MM.1S (cell line): ENCODE results near the gene ZNF117.

ENCODE experiments used
- DNase-seq: peaks from one replicate; pipeline ENCODE4 v3.0.0-alpha.2; 2015
- H2AFZ ChIP-seq: fragments of 300-600 bp; sonication (generic); 2 replicates; pipeline ENCODE4 v1.6.0; 2016; ENCODE audit warnings: antibody characterized with exemption, low read length
- H3F3A ChIP-seq: fragments of 300-600 bp; sonication (generic); 2 replicates; pipeline ENCODE4 v1.6.1; 2016; ENCODE audit warnings: mild to moderate bottlenecking, antibody characterized with exemption, low read length, moderate library complexity, mixed read lengths; ENCODE audit not compliant: insufficient read depth
- H3K27ac ChIP-seq: fragments of 300-600 bp; sonication (generic); 2 replicates; pipeline ENCODE4 v1.5.1; 2016; ENCODE audit warnings: mild to moderate bottlenecking, low read length
- H3K27me3 ChIP-seq: fragments of 300-600 bp; sonication (generic); replicated peaks from 2 replicates; pipeline ENCODE4 v1.6.0; 2016; ENCODE audit warnings: low read length; ENCODE audit not compliant: insufficient read depth
- H3K36me3 ChIP-seq: fragments of 300-600 bp; sonication (generic); replicated peaks from 2 replicates; pipeline ENCODE4 v1.6.1; 2016; ENCODE audit warnings: mild to moderate bottlenecking, low read length, mixed read lengths; ENCODE audit not compliant: insufficient read depth
- H3K4me1 ChIP-seq: fragments of 300-600 bp; sonication (generic); 2 replicates; pipeline ENCODE4 v1.6.1; 2016; ENCODE audit warnings: low read length, mixed read lengths
- H3K4me2 ChIP-seq: fragments of 300-600 bp; sonication (generic); 2 replicates; pipeline ENCODE4 v1.6.0; 2016; ENCODE audit warnings: low read depth, low read length
- H3K4me3 ChIP-seq: fragments of 300-600 bp; sonication (generic); 2 replicates; pipeline ENCODE4 v1.5.1; 2016; ENCODE audit warnings: low read length, mixed read lengths
- H3K79me2 ChIP-seq: fragments of 300-600 bp; sonication (generic); 2 replicates; pipeline ENCODE4 v1.6.1; 2016; ENCODE audit warnings: mixed run types, low read length, mixed read lengths
- H3K9ac ChIP-seq: fragments of 300-600 bp; sonication (generic); 2 replicates; pipeline ENCODE4 v1.6.1; 2016; ENCODE audit warnings: low read length, mixed read lengths
- H3K9me2 ChIP-seq: fragments of 300-600 bp; sonication (generic); replicated peaks from 2 replicates; pipeline ENCODE4 v1.6.1; 2016; ENCODE audit warnings: mild to moderate bottlenecking, low read length, mixed read lengths; ENCODE audit not compliant: insufficient read depth
- H3K9me3 ChIP-seq: fragments of 300-600 bp; sonication (generic); replicated peaks from 2 replicates; pipeline ENCODE4 v1.6.1; 2016; ENCODE audit warnings: mild to moderate bottlenecking, low read length, mixed read lengths; ENCODE audit not compliant: insufficient read depth
- H4K20me1 ChIP-seq: fragments of 300-600 bp; sonication (generic); 2 replicates; pipeline ENCODE4 v1.6.1; 2016; ENCODE audit warnings: mild to moderate bottlenecking, low read length, moderate library complexity, mixed read lengths; ENCODE audit not compliant: insufficient read depth
- EZH2 ChIP-seq: fragments of 300-600 bp; sonication (generic); optimal IDR thresholded peaks from 2 replicates; pipeline ENCODE3; 2017; ENCODE audit warnings: low read depth, mild to moderate bottlenecking, antibody characterized with exemption, low read length, mixed read lengths
- EZH2phosphoT487 ChIP-seq: fragments of 300-600 bp; sonication (generic); IDR thresholded peaks from 2 replicates; pipeline ENCODE4 v1.6.1; 2018; ENCODE audit warnings: antibody characterized with exemption, low read length
- TF ChIP-seq, protein P1 (sequence below): fragments of 300-600 bp; sonication (generic); IDR thresholded peaks from 2 replicates; pipeline ENCODE4 v1.5.1; 2016; ENCODE audit warnings: antibody characterized with exemption, low read length, mixed read lengths

ZNF117 gene

DNA sequence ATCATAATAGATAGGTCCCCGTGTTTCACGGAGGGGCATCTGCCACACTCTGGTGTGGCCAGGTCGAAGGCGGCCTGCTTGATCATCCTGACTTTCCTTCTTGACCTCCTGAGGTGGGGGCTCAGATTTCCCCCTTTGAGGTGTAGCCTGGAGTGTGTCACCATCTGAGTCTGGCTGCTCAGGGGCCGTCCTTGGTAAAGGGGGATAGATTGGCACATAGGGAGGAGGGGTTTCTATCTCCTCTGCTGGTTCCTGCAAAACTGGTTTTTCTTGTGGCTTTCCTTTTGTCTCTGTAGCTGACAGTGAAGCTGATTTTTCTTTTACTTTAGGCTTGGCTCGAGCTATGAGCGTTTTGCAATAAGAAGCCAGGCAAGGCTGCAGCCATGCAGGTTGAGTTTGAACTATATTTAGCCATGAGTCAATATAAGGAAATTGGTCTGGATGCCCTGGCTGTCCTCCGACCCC, 7.1 kb upstream of the ZNF117 start:
- Histone ChIP-seq H3K36me3 (peaks cover 6% of the 10 kb centered on the region), H3K27me3 (no peaks in the 10 kb centered on the region), H3K9me3 (no peaks in the 10 kb centered on the region), H2AFZ (no peak overlapping the region), H3K9me2 (no peaks in the 10 kb centered on the region), H3K9ac (no peak overlapping the region), H3K27ac (no peak overlapping the region), H3K4me1 (peaks cover 16% of the 10 kb centered on the region), H4K20me1 (no peaks in the 10 kb centered on the region), H3K79me2 (peaks cover 27% of the 10 kb centered on the region), H3K4me3 (no peak overlapping the region), H3K4me2 (no peak overlapping the region), H3F3A (peaks cover 5% of the 10 kb centered on the region; the same call in 1 of the 2 replicates)
- no peak for DNase-seq
- TF ChIP-seq, protein P1, sequence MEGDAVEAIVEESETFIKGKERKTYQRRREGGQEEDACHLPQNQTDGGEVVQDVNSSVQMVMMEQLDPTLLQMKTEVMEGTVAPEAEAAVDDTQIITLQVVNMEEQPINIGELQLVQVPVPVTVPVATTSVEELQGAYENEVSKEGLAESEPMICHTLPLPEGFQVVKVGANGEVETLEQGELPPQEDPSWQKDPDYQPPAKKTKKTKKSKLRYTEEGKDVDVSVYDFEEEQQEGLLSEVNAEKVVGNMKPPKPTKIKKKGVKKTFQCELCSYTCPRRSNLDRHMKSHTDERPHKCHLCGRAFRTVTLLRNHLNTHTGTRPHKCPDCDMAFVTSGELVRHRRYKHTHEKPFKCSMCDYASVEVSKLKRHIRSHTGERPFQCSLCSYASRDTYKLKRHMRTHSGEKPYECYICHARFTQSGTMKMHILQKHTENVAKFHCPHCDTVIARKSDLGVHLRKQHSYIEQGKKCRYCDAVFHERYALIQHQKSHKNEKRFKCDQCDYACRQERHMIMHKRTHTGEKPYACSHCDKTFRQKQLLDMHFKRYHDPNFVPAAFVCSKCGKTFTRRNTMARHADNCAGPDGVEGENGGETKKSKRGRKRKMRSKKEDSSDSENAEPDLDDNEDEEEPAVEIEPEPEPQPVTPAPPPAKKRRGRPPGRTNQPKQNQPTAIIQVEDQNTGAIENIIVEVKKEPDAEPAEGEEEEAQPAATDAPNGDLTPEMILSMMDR: no peak
- TF ChIP-seq EZH2: no peak
- TF ChIP-seq EZH2phosphoT487: no peak

DNA sequence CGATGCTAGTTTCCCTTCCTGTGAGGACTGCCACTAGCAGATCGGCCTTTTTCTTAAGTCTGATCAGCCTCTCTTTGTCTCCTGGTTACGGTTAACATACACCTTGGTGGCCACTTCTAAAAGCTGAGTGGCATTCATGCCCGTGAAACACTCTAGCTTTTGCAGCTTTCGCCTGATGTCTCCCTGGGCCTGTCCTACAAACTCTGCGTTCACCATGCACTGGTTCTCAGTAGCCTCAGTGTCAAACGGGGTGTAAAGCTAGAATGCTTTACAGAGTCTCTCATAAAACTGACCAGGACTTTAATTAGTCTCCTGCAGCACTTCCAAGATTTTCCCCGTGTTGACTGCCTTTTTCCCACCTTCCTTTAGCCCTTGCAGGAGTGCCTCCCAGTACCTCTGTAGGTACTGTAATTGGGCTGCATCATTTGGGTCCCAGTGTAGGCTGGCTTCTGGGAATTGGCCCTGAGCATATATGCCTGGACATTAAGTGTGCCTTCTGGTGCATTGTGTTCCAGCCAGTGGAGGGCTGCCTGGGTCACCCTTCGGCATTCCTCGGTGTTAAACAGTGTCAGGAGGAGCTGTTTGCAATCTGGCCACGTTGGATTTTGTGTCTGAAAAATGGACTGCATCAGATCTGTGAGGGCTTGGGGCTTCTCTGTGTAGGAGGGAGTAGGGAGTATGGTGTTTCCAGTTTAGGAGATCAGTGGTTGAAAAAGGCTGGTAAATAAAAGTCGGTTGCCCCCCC, 6.5 kb upstream of the ZNF117 start:
- H2AFZ ChIP-seq: no peak overlapping the region
- no peak overlapping the region for H3K4me3 ChIP-seq
- H3K79me2 ChIP-seq: peaks cover 21% of the 10 kb centered on the region

DNA sequence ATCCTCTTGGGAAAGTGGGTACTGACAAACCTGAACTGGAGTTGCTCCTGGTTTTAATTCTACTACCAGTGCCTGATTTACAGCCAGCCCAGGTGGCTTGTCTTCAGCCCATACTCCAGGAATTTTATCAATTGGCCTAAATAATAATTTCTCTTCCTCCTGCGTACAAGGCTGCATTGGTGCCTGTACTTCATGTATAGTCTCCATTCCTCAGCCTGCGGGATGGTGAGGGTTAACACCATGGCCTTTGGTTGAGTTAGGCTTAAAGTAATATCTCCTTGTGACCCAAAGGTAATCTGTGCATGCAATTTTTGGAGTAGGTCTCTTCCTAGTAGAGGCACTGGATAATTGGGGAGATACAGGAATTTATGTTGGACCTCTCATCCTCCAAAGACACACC, 5.5 kb upstream of the ZNF117 start:
- no peaks in the 10 kb centered on the region for H3K9me3 ChIP-seq
- peaks cover 11% of the 10 kb centered on the region for H3K79me2 ChIP-seq
- no peaks in the 10 kb centered on the region for H4K20me1 ChIP-seq
- peaks cover 4% of the 10 kb centered on the region for H3K36me3 ChIP-seq
- H3K4me3 ChIP-seq: no peak overlapping the region
- TF ChIP-seq, protein P1: no peak
- TF ChIP-seq EZH2 (no peak), EZH2phosphoT487 (no peak)
- H3K27me3 ChIP-seq: no peaks in the 10 kb centered on the region
- no peak overlapping the region for H3K9ac ChIP-seq
- H3K27ac ChIP-seq: no peak overlapping the region
- peaks cover 5% of the 10 kb centered on the region; the same call in 1 of the 2 replicates for H3F3A ChIP-seq
- peaks cover 14% of the 10 kb centered on the region for H3K4me1 ChIP-seq
- no peak overlapping the region for H2AFZ ChIP-seq
- DNase-seq: no peak
- no peak overlapping the region for H3K4me2 ChIP-seq
- no peaks in the 10 kb centered on the region for H3K9me2 ChIP-seq

More for the DNA sequence above, 6.5 kb upstream of the ZNF117 start:
- H3K9me3 ChIP-seq: no peaks in the 10 kb centered on the region
- H3K9me2 ChIP-seq: no peaks in the 10 kb centered on the region
- peaks cover 6% of the 10 kb centered on the region for H3K36me3 ChIP-seq
- TF ChIP-seq EZH2phosphoT487: no peak
- TF ChIP-seq, protein P1: no peak
- TF ChIP-seq EZH2: no peak
- no peaks in the 10 kb centered on the region for H3K27me3 ChIP-seq
- no peak overlapping the region for H3K4me2 ChIP-seq
- DNase-seq: no peak
- no peaks in the 10 kb centered on the region for H4K20me1 ChIP-seq
- peaks cover 5% of the 10 kb centered on the region; the same call in 1 of the 2 replicates for H3F3A ChIP-seq
- no peak overlapping the region for H3K27ac ChIP-seq
- H3K4me1 ChIP-seq: peaks cover 16% of the 10 kb centered on the region
- no peak overlapping the region for H3K9ac ChIP-seq
